CD8-positive, alpha-beta memory T cell (primary cell): Measurements from ENCODE around the gene IGFN1. TPM values are rescaled to one million over a fixed set of nuclear protein-coding genes. Genes with fewer than 3 reads are reported as not detected.

Experiments used
- CTCF ChIA-PET: fragments of 350-600 bp; sonication (Branson Sonifier 250); formaldehyde crosslinking; loops from one replicate; lab custom pipeline; 2021; ENCODE audit warnings: antibody characterized with exemption; lab: Charles Lee
- POLR2A ChIA-PET: fragments of 350-600 bp; sonication (Branson Sonifier 250); formaldehyde crosslinking; loops from one replicate; lab custom pipeline; 2021; ENCODE audit warnings: antibody characterized with exemption; lab: Charles Lee
- DNase-seq, 5 donors: peaks; one replicate each; pipeline versions ENCODE4 v3.0.0 to v3.0.0-alpha.2; 2020 to 2022; ENCODE audit warnings: mixed read lengths in 1 of 5
- H3K27ac ChIP-seq: one replicate; pipeline ENCODE4 v1.7.0; 2013; ENCODE audit warnings: low read depth, mild to moderate bottlenecking, low read length, moderate library complexity
- H3K27me3 ChIP-seq: 2 replicates; pipeline ENCODE4 v1.7.0; 2013; ENCODE audit warnings: low read length, mild to moderate bottlenecking; ENCODE audit not compliant: insufficient read depth, poor library complexity, severe bottlenecking
- H3K36me3 ChIP-seq: 2 replicates; pipeline ENCODE4 v1.7.0; 2013; ENCODE audit warnings: mild to moderate bottlenecking, low read length, moderate library complexity; ENCODE audit not compliant: insufficient read depth
- H3K4me1 ChIP-seq: 2 replicates; pipeline ENCODE4 v1.7.0; 2013; ENCODE audit warnings: mild to moderate bottlenecking, low read length, moderate library complexity; ENCODE audit not compliant: insufficient read depth
- H3K4me3 ChIP-seq: 2 replicates; pipeline ENCODE4 v1.7.0; 2013; ENCODE audit warnings: mild to moderate bottlenecking, low read length
- H3K9me3 ChIP-seq: 2 replicates; pipeline ENCODE4 v1.7.0; 2013; ENCODE audit warnings: mild to moderate bottlenecking, low read length
- H3K27ac Mint-ChIP-seq, 8 donors: one replicate each; pipeline ENCODE4 v1.8.0; 2020 to 2021; ENCODE audit warnings: mixed read lengths in 8 of 8, mild to moderate bottlenecking in 6 of 8, inconsistent platforms in 3 of 8, moderate library complexity in 3 of 8
- H3K27me3 Mint-ChIP-seq, 2 donors: one replicate each; pipeline ENCODE4 v1.8.0; 2020 to 2021; ENCODE audit warnings: mixed read lengths in 2 of 2, mild to moderate bottlenecking in 1 of 2, moderate library complexity in 1 of 2
- H3K36me3 Mint-ChIP-seq, 3 donors: one replicate each; pipeline ENCODE4 v1.8.0; 2020 to 2021; ENCODE audit warnings: mixed read lengths in 3 of 3, inconsistent platforms in 1 of 3, mild to moderate bottlenecking in 1 of 3
- H3K4me1 Mint-ChIP-seq, 3 donors: one replicate each; pipeline ENCODE4 v1.8.0; 2020 to 2021; ENCODE audit warnings: mixed read lengths in 3 of 3, inconsistent platforms in 1 of 3, mild to moderate bottlenecking in 1 of 3
- H3K4me3 Mint-ChIP-seq, 7 donors: one replicate each; pipeline ENCODE4 v1.8.0; 2020 to 2021; ENCODE audit warnings: mixed read lengths in 7 of 7, mild to moderate bottlenecking in 6 of 7, moderate library complexity in 4 of 7, inconsistent platforms in 2 of 7
- H3K9me3 Mint-ChIP-seq, 5 donors: one replicate each; pipeline ENCODE4 v1.8.0; 2020 to 2022; ENCODE audit warnings: mixed read lengths in 5 of 5, mild to moderate bottlenecking in 3 of 5, moderate library complexity in 2 of 5, inconsistent platforms in 1 of 5
- polyA plus RNA-seq: library from polyadenylated mRNA; unstranded; fragments of 300-500 nt; fragmentation: Illumina TruSeq; gene quantifications from one replicate; pipeline ENCODE4 v1.2.3, GENCODE V29; 2021
- total RNA-seq, 2 experiments: library from RNA; stranded (reverse); gene quantifications; one replicate each; pipeline ENCODE4 v1.2.3, GENCODE V29; 2021

IGFN1 gene
- total and polyA plus RNA-seq, 3 experiments from 2014 or later = not detected

DNA sequence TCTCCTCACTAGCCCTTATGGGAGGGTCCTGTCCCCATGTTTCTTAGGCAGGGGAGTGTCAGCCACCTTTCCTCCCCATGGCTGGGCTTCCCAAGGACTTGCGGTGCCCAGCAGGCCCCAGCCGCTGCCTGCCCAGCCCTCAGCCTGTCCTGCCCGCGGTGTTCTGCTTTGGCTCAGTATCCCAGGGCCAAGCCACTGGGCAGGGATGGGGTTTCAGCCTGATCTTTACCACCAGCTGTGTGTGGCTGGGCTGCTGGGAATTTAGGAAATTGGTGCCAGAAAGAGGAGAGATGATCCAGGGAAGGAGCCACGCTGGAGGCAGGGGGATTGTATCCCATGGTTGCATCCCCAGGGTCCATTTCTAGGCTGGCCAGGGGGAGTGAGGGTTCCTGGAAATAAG, 6.9 kb upstream of the IGFN1 start:
- DNase-seq = no peak
- ChIA-PET POLR2A (no interaction called here), CTCF (no interaction called here)

DNA sequence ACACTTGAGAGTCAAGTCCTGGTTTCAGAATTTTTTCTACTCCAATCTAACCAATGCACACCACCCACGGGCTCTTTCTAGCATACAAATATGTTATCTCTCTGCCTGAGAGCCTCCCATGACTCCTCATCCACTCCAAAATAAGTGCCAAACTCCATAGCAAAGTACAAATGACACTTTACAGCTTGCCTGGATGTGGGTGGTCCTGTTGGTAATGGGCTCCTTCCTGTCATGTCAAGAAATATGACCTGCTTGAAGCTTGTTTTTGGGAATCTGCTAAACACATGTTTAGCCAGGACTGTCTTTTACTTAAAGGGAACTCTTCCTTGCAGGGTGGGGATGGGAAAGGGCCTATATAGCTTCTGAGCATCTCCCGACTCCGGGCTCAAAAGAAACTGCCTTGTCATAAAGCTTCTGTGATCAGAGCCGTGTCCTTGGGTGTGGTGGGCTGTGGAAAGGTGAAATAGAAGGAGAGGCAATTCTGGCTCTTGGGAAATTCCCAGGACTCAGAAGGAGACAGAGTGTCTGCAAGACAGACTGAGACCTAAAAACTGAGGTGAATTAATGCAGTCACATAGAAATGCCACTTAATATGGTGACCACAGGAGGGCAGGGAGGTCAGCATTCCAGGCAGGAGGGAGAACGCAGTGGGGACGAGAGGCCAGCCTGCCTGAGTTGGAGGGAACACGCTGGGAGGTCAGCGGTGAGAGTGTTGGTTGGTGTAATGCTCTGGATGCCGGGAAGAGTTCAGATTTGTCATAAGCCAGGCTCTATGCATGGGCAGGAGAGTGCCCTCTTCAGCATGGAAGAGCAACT, 6.1 kb upstream of the IGFN1 start:
- no peaks in the 10 kb centered on the region for H3K9me3 Mint-ChIP-seq
- H3K27me3 Mint-ChIP-seq = peaks cover 10 to 42% of the 10 kb centered on the region in 2 donors
- H3K27ac ChIP-seq = no peak overlapping the region
- H3K4me1 ChIP-seq = no peaks in the 10 kb centered on the region
- H3K9me3 ChIP-seq = no peaks in the 10 kb centered on the region
- peak overlapping the region in 2 of 8 donors; percentile 9 to 29 for H3K27ac Mint-ChIP-seq
- POLR2A ChIA-PET = no interaction called here
- H3K36me3 Mint-ChIP-seq = no peaks in the 10 kb centered on the region
- no peaks in the 10 kb centered on the region for H3K36me3 ChIP-seq
- H3K27me3 ChIP-seq = no peaks in the 10 kb centered on the region
- CTCF ChIA-PET = interaction anchor here (1.0 kb wide), 1 partner anchor 17 kb away, joined by 3 read pairs; no protein-coding TSS in a partner anchor
- H3K4me1 Mint-ChIP-seq = no peaks in the 10 kb centered on the region
- DNase-seq = no peak
- H3K4me3 Mint-ChIP-seq = no peak overlapping the region
- H3K4me3 ChIP-seq = no peak overlapping the region

More for the DNA sequence above, 6.9 kb upstream of the IGFN1 start:
- H3K4me1 Mint-ChIP-seq = no peaks in the 10 kb centered on the region
- Histone ChIP-seq H3K4me3 (no peak overlapping the region), H3K27ac (no peak overlapping the region), H3K36me3 (no peaks in the 10 kb centered on the region), H3K4me1 (no peaks in the 10 kb centered on the region), H3K9me3 (no peaks in the 10 kb centered on the region), H3K27me3 (no peaks in the 10 kb centered on the region)
- no peak overlapping the region for H3K4me3 Mint-ChIP-seq
- peaks cover 0 to 6% (median 1%) of the 10 kb centered on the region in 3 donors for H3K36me3 Mint-ChIP-seq
- H3K27me3 Mint-ChIP-seq = peaks cover 11 to 44% of the 10 kb centered on the region in 2 donors
- H3K9me3 Mint-ChIP-seq = peaks cover 0 to 5% (median 0%) of the 10 kb centered on the region in 5 donors
- no peak overlapping the region for H3K27ac Mint-ChIP-seq

DNA sequence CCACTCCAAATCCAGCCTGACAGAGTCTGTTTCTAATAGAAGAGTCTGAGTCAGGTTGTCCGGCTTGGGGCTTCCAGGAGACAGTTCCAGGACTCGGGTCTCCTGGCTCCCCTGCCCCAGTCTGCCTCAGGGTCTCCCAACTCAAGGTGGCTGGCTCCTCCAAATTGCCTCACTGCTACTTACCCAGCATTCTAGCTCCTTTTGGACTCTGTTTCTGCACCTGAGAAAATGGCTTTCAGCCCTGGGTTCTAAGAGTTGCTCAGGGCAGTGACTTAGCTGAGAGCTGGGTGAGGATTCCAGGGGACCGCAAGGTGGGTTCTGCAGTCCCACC, 5.5 kb upstream of the IGFN1 start:
- no peaks in the 10 kb centered on the region for H3K36me3 ChIP-seq
- no peaks in the 10 kb centered on the region for H3K4me1 ChIP-seq
- no peak overlapping the region for H3K27ac ChIP-seq
- H3K9me3 Mint-ChIP-seq = no peaks in the 10 kb centered on the region
- H3K4me3 ChIP-seq = no peak overlapping the region
- peaks cover 13 to 40% of the 10 kb centered on the region in 2 donors for H3K27me3 Mint-ChIP-seq
- H3K4me1 Mint-ChIP-seq = no peaks in the 10 kb centered on the region
- CTCF ChIA-PET = interaction anchor here (1.0 kb wide), 1 partner anchor 17 kb away, joined by 3 read pairs; no protein-coding TSS in a partner anchor
- POLR2A ChIA-PET = no interaction called here
- no peaks in the 10 kb centered on the region for H3K36me3 Mint-ChIP-seq
- no peak for DNase-seq
- H3K27me3 ChIP-seq = no peaks in the 10 kb centered on the region
- H3K27ac Mint-ChIP-seq = no peak overlapping the region
- no peak overlapping the region for H3K4me3 Mint-ChIP-seq
- H3K9me3 ChIP-seq = no peaks in the 10 kb centered on the region

DNA sequence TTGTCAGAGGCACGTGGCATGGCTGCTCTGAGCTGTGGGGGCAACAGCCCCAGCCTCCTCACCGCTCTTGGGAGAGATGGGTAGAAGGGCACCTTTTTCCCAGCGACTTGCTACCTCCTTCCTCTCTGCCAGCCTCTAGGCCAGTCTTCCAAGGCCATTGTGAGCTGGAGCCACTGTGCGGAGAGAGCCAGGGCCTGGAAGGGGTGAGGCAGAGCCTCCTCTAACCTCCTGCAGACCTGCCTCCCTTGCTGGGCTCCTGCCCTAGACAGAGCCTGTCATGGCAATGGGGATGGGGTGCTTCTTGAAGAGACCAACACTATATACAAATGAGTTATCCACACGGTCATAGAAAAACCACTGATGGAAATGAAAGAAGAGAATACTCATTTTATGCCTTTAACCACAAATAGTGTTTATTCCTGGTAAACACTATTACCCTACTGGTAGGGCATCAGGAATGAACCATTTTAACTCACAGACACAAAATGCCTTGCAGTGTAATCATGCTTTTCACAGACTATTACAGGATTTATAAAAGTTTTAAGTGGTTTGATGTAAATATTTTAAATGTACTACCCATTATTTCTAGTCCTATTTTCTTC, 5.0 kb upstream of the IGFN1 start:
- H3K4me3 ChIP-seq = no peak overlapping the region
- H3K27me3 ChIP-seq = no peaks in the 10 kb centered on the region
- H3K4me1 ChIP-seq = no peaks in the 10 kb centered on the region
- ChIA-PET POLR2A (no interaction called here), CTCF (interaction anchor here (1.0 kb wide), 1 partner anchor 18 kb away, joined by 3 read pairs; no protein-coding TSS in a partner anchor)
- H3K36me3 ChIP-seq = no peaks in the 10 kb centered on the region
- H3K9me3 Mint-ChIP-seq = no peaks in the 10 kb centered on the region
- H3K27me3 Mint-ChIP-seq = peaks cover 15 to 40% of the 10 kb centered on the region in 2 donors
- no peak overlapping the region for H3K4me3 Mint-ChIP-seq
- no peak overlapping the region for H3K27ac Mint-ChIP-seq
- no peak overlapping the region for H3K27ac ChIP-seq
- H3K4me1 Mint-ChIP-seq = no peaks in the 10 kb centered on the region
- no peak for DNase-seq
- H3K9me3 ChIP-seq = no peaks in the 10 kb centered on the region
- no peaks in the 10 kb centered on the region for H3K36me3 Mint-ChIP-seq

DNA sequence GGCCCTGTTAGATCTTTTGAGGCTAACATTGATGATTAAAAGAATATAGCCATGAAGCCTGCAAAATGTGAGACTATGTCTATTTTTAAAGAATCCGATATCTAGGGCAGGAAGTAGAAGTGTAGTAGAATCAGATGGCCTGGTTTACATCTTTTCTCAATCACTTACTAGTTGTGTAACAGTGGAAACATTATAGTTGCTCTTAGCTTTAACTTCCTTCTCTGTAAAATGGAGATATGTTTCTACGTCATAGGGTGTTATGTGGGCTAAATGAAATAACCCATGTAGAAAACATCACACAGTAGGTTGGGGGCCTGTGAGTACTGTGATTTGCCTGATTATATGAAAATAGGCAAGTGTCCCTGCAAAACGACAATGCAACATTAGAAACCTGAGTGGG, 4.4 kb upstream of the IGFN1 start:
- Histone ChIP-seq H3K36me3 (no peaks in the 10 kb centered on the region), H3K4me3 (no peak overlapping the region), H3K4me1 (no peaks in the 10 kb centered on the region), H3K27ac (no peak overlapping the region), H3K27me3 (no peaks in the 10 kb centered on the region), H3K9me3 (no peaks in the 10 kb centered on the region)
- no peak overlapping the region for H3K4me3 Mint-ChIP-seq
- H3K4me1 Mint-ChIP-seq = no peaks in the 10 kb centered on the region
- H3K27me3 Mint-ChIP-seq = peaks cover 11 to 42% of the 10 kb centered on the region in 2 donors
- H3K9me3 Mint-ChIP-seq = no peaks in the 10 kb centered on the region
- ChIA-PET POLR2A (no interaction called here), CTCF (no interaction called here)
- H3K36me3 Mint-ChIP-seq = no peaks in the 10 kb centered on the region
- DNase-seq = no peak
- peak overlapping the region in 1 of 8 donors; percentile 28 for H3K27ac Mint-ChIP-seq

DNA sequence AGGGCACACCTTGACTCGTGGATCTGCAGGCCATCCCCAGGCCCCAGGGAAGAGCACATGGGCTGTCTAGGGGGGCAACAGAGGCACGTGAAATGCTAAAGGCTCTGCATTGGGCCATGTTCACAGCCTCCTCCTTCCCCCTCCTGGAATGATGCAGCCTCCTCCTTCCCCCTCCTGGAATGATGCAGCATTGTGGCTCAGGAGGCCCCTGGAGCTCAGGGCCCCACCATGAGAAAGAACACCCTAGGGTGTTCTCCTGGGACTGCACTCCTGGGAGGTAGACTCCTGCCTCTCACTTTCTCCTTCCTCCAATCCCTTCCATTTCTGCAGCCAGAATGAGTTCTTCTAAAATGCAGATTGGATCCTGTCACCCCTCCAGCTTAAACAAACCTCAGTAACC, 1.5 kb upstream of the IGFN1 start:
- Histone ChIP-seq H3K36me3 (no peaks in the 10 kb centered on the region), H3K4me3 (no peak overlapping the region), H3K27ac (no peak overlapping the region), H3K9me3 (no peaks in the 10 kb centered on the region), H3K4me1 (no peaks in the 10 kb centered on the region), H3K27me3 (no peaks in the 10 kb centered on the region)
- CTCF ChIA-PET = no interaction called here
- H3K4me3 Mint-ChIP-seq = no peak overlapping the region
- H3K27ac Mint-ChIP-seq = no peak overlapping the region
- H3K9me3 Mint-ChIP-seq = no peaks in the 10 kb centered on the region
- no peaks in the 10 kb centered on the region for H3K36me3 Mint-ChIP-seq
- H3K27me3 Mint-ChIP-seq = peaks cover 10 to 39% of the 10 kb centered on the region in 2 donors
- POLR2A ChIA-PET = no interaction called here
- no peaks in the 10 kb centered on the region for H3K4me1 Mint-ChIP-seq
- no peak for DNase-seq

GRCh38 chr1:201190005-201190404, 619 bp upstream of the IGFN1 start:
- no peaks in the 10 kb centered on the region for H3K4me1 Mint-ChIP-seq
- ChIA-PET POLR2A (no interaction called here), CTCF (no interaction called here)
- H3K4me3 Mint-ChIP-seq = no peak overlapping the region
- no peak for DNase-seq
- H3K9me3 Mint-ChIP-seq = no peaks in the 10 kb centered on the region
- Histone ChIP-seq H3K9me3 (no peaks in the 10 kb centered on the region), H3K4me3 (no peak overlapping the region), H3K36me3 (no peaks in the 10 kb centered on the region), H3K27ac (no peak overlapping the region), H3K27me3 (no peaks in the 10 kb centered on the region), H3K4me1 (no peaks in the 10 kb centered on the region)
- H3K27me3 Mint-ChIP-seq = peaks cover 9 to 30% of the 10 kb centered on the region in 2 donors
- no peak overlapping the region for H3K27ac Mint-ChIP-seq
- H3K36me3 Mint-ChIP-seq = no peaks in the 10 kb centered on the region

GRCh38 chr1:201191653-201192260, 1.1 kb downstream of the IGFN1 start:
- no peak overlapping the region for H3K4me3 ChIP-seq
- no peaks in the 10 kb centered on the region for H3K9me3 ChIP-seq
- H3K27ac ChIP-seq = no peak overlapping the region
- no peak overlapping the region for H3K27ac Mint-ChIP-seq
- no peak overlapping the region for H3K4me3 Mint-ChIP-seq
- no peaks in the 10 kb centered on the region for H3K27me3 ChIP-seq
- POLR2A ChIA-PET = no interaction called here
- H3K27me3 Mint-ChIP-seq = peaks cover 9 to 30% of the 10 kb centered on the region in 2 donors
- H3K9me3 Mint-ChIP-seq = no peaks in the 10 kb centered on the region
- H3K36me3 Mint-ChIP-seq = no peaks in the 10 kb centered on the region
- no peak for DNase-seq
- CTCF ChIA-PET = no interaction called here
- no peaks in the 10 kb centered on the region for H3K4me1 ChIP-seq
- H3K4me1 Mint-ChIP-seq = no peaks in the 10 kb centered on the region
- no peaks in the 10 kb centered on the region for H3K36me3 ChIP-seq
